GM21576 (cell line): ENCODE measurements around the gene NCOA3.

ENCODE experiments used
- ATAC-seq: cut with Tn5 transposase; IDR thresholded peaks from one replicate; pipeline ENCODE4 v1.9.1; 2021; ENCODE audit warnings: mild to moderate bottlenecking, moderate library complexity; ENCODE audit not compliant: unreplicated experiment

NCOA3 gene

DNA sequence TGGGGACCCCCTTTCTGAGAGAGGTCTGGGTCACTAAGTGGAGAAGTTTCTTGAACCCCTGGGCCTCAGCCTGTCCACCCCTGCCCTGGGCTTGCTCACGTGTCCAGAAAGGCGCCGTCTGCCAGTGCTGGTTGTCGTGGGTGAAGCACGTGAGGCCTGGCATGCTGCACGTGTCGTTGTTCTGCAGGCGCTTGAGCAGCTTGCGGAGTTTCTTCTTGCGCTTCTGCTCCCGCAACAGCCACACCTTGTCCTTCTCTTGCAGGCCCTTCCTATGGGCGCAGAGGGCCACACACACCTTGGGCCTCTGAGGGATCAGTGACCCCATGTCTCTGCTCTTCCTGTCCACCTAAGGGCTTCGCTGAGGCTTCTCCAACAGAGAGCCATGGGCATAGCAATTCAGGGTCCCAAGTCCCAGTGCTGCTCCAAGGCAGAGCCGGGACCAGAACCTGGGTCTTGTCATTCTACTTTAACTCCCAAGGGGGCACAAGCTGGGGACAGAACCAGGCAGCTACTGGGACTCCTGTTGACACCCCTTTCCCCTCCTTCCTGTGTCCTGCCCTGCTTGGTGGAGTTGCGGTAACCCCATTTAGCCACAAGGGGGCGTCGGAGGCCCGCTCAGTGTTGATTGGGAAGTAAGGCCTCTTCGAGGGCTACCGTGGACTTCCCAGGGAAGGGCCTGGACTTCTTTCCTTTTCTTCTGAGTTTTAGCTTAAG is 161.8 kb downstream of the NCOA3 start:
- no peak for ATAC-seq

DNA sequence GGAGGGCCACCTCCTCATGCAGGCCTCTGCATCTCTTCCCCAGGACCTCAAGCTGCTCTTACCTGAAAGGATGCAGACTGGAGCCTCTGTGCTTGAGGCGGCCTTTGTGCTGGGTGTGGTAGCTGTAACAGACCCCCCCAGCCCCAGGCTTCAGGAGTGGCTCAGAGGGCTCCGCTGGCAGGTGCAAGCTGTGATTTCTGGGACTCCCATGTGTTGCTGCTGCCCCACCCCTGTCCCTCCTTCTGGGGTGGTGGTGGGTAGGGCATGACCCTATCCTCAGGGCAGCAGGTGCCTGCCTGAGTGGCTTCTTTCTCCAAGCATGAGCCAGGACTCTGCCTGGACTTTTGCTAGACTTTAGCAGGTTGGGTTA is 162.4 kb downstream of the NCOA3 start:
- no peak for ATAC-seq

DNA sequence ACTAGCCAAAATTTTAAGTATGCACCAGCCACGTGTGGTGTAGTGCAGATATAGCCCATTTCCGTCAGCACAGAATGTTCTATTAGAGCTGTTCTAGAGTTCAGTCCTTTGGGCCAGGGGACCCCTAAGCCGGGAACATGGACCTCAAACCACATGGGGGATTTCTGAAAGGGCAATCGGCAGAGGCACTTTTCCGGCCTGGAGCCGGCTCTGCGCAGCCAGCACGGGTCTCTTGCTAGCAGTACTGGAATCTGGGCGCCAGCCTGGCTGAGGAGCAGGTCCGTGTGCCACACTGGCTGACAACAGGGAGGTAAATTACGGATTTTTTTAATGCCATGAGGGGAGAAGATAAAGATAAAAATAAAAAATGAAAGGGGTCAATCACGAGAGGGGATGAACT is 163.1 kb downstream of the NCOA3 start:
- ATAC-seq = no peak

DNA sequence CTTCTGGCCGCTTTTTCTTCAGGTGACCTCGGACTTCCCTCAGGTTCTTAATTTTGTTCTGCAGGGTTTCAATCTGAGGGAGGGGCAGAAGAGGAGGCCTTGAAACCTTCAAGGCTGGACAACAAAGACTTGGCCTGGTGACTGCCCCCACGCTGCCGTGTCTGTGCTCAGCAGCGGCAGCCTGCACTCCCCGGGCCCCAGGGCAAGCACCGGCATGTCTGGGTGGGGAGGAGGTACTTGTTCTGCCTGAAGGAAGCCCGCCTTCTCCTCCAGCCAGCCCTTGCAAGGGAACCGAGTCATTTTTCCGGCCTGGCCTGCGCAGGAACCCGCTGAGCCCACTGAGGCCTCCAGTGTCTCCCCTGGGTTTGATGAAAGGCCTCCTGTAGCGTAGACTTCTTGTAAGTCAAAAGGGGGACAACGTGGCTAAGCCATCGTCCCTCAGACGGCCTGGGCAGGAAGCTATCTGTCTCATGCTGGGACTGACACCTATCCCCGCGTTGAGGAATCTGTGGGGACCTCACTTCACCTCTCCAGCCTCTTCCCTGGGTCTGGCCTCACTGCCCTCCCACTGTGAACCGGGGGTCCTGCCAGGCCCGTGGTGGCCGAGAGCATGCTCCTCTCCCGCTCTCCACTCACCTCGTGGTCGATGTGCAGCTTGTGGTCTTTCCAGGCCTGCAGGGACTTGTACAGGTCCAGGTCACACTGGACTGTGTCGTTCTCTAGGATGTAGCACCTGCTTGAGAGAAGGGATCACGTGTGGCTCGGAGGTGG is 163.7 kb downstream of the NCOA3 start:
- no peak for ATAC-seq

DNA sequence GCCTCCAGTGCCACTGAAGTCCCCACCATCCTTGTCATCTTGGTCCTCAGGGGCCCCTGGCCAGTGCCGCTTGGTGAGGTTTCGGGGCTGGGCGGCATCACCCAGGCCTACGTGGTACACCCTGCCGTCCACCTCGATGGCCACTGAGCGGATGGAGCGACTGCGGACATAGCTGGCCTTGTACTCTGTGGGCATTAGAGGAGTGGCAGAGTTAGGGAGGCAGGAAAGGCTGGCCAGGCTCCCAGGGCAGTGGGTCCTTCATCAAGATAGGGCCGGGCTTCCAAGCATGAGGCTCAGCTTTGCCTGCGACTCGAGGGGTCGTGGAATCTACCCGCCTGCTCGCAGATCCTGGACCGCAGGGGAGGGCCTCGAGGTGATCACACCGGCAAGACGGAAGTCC is 164.6 kb downstream of the NCOA3 start:
- no peak for ATAC-seq

DNA sequence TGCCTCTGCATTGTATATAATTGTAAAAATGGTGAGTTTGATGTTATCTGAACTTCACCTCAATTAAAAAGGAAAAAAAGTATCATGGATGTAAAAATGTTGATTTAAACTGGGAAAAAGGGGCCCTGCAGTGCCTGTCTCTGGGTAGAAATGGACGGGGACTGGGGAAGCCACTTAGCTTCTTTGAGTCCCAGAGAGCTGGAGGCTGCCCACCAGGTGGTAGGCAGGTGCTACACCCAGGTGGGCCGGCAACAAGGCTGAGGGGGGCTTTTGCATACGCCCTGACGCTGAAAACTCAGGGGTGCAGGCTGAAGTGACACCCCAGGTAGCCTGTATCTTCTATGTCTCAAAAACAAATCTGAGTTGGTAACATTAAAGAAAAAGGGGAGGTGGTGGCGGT is 165.4 kb downstream of the NCOA3 start:
- ATAC-seq = no peak

DNA sequence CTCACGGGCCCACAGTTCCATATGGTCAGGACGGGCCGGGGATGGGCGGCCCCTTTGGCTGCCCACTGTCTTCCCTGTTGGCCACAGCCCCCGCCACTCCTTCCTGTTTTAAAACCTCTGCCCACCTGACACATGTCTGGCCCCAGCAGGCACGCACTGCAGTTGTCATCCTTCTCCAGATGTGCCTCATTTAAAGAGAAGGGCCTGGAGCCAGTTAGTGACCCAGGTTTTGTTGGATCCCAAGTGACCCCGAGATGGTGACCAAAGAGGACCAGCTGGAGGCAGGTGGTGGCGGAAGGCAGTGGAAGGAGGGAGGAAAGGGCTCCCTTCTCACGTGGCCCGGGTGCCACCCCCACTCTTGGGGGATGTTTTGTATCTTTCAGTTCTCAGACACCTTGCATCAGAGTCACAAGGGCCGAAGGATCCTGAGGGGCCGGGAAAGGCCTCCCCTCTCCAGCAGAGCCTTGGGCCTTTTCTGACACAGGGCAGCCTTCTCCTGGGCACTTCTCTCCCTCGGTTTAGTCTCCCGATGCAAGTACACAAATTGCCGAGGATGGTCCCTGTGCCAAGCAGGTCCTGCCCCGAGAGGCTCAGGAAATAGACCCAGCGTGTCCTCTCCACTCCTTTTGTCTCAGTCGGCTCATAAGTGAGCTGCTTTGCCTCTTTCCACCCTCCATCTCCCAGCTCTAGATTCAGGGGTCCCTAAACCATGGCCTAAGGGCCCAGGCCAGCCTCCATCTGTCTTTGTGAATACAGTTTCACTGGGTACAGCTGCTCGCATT is 166.0 kb downstream of the NCOA3 start:
- ATAC-seq = no peak

DNA sequence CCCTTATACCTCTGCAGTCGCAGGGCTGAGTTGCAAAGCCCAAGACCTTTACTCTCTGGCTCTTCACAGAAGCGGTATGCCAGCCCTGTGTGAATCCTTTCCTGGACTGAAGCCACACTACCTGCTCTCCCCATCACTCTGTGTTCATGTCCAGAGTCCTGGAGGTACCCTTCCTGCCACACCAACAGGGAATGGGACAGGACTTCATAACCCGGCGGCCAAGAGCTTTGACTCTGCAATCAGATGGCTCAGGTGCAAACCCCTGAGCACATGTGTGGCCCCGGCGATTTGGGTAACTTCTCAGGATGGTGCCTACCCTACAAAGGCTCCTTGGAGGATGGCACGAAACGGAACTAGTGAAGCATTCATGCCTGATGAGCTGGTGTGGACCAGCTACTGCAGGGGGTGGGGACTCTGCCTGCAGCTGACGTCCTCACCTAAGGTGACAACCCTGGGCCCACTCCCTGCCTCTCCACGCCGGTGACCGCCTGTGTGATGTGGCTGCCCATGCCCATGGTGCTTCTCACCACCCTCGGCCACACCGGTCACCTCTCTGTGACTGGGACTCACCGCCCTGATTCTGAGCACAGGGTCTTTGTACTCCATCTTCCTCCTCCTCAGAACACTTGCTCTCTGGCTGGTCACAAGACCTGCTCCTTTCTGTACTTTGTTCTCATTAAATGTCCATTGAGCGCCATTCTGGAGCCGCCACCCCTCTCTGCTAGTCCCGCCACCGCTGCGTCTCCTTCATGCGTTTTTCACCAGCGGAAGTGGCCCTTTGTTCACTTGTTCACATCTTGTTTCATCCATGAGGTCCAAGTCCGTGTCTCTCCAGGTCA is 166.8 kb downstream of the NCOA3 start:
- ATAC-seq = no peak

DNA sequence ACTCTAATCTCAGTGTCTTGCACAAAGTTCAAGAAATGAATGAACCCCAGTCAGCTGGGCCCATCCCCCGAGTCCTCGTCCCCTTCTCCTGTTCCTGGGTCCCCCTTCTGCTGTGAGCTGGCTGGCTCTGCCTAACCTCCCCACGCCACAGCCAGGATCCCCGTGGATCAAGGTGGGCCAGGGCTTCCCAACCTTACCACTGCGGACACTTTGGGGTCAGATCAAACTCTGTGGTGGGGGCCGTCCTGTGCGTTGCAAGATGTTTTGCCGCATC is 167.4 kb downstream of the NCOA3 start:
- no peak for ATAC-seq

DNA sequence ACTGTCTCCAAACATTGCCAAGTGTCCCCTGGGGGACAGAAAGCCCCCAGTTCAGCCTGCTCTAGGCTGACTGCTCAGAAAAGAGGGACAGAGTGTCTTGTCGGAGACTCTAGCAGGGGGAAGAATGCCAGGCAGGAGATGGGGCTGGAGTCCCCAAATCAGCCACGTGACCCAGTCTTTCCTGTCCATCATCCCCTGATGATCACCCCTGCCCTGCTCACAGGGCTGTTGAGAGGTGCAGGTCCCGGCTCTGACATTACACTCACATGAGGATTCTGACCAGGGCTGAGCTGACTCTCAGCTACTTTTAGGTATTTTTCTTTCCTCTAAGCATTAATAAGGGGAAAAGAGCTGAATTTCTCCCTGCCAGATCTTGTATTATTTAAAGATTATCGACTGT is 167.8 kb downstream of the NCOA3 start:
- no peak for ATAC-seq

DNA sequence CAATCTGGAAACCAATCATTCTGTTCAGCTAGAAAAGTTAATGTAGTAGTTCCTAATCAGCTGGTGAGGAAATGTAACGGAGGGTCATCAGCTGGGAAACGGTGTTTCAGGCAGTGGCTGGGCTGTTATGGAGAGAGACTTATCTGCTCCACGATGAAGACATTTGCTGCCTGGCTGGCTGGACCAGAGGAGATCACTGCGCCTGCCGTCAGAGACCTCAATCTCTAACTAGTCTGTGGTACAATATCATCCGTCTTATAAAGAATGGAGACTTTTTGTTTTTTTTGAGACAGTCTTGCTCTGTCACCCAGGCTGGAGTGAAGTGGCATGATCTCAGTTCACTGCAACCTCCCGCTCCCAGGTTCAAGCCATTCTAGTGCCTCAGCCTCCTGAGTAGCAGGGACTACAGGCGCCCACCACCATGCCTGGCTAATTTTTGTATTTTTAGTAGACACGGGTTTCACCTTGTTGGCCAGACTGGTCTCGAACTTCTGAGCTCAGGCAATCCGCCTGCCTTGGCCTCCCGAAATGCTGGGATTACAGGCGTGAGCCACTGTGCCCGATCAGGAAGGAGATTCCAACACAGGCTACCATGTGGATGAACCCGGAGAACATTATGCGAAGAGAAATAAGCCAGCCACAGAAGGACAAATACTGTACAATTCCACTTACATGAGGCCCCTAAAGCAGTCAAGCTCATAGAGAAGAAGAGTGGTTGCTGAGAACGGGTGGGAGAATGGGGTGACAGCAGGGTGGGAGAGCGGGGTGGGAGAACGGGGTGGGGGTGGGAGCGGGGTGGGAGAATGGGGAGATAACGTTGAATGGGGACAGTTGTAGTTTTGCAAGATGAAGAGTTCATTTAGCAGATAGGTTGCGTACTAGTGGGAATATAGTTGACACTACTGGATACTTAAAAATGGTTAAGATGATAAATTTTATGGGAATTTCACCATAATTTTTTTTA is 168.5 kb downstream of the NCOA3 start:
- ATAC-seq = no peak

DNA sequence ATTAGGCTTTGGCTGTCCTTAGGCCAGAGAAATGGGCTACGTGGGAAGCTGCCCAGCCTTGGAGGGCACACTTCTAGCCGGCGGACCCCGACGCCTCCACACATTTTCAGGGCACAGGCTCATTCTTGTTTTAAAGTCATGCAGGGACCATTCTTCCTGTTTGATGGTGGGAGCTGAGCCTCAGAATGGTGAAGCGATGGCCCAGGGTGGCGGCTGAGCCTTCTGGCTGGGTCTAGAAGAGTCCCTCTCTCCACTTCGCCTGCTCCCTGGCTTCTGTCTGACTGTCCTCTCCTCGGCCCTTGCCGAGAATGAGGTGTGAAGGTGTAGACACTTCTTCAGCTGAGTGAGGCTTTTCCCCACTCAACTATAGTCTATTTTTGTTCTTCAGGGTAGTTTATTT is 169.2 kb downstream of the NCOA3 start:
- no peak for ATAC-seq

DNA sequence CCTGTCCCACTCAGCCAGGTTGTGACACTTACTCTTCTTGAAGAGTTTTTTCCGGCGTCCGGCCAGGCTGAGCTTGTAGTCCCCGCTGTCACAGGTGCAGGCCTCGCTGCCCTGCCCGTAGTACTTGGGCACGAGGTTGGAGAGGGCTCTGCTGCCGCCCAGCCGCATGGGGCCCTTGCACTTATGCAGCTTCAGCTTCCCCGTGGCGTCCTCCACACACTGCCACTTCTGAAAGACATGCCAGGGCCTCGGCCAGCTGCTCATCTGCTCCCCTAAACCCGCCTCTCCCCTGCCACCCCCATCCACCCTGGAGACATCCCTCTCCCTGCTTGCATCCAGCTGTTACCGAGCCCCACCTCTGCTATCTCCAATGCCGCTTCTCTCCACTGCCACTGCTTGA is 170.5 kb downstream of the NCOA3 start:
- ATAC-seq = no peak

DNA sequence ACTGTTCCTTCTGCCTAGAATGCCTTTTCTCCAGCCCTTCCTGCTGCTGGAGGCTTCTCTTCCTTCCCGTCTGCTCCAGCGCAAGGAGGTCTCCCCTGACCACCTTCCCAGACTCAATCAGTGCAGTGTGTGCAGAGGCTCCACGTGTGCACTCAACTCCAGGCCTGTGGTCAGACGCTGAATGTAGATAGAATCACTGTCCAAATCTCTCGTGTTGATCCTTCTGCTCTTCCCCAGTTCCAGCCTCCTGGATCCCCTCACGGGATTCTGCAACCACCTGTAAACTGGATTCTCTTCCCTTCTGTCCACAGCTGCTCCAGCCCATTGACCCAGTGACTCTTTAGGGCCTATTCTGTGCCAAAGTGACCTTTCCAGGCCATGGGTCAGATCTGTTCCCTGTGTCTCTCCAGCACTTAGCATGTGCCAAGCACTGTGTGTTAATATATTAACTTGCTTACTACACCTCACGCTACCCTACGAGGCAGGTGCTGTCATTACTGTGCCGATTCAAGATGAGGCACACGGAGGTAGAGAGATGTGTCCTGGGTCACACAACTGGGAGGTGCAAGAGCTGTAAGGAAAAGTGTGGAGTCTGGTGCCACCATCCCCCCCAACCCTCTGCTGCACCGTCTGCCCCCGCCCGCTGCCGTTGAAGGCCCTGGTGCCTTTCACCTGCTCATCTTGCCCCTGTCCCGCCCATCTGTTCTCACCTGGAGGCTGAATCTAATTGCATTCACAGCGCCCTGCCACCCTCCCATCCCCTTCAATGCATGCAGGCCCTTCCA is 171.4 kb downstream of the NCOA3 start:
- ATAC-seq = no peak

DNA sequence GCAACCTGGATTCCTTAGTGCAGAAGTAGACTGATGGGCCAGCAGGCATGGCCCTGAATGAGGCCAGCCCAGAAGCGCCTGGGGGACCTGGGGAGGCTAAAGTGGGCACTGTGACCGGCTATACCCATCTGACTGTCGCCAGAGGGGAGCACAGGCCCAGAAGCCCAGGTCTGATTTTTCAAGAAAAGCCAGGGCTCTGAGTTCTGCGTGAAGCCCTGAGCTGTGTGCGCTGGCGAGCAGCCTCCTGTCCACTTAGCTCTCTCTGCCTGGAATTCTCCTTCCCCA is 171.9 kb downstream of the NCOA3 start:
- no peak for ATAC-seq

DNA sequence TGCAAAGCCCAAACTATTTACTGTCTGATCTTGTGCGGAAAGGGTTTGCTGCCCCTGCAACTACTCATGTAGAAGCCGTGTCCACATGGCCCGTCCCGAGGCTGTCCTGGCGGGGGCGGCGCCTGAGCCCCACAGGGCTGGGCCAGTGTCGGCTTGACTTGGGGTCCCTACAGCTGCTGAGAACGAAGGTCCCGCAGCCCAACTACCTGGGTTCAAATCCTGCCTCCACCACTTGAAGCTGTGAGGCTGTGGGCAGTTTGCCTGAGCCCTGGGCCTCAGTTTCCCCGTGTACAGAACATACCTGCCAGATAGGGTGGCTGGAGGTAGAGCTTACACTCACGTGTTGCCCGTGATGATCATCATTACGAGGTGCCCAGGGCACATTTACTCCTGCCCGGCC is 172.5 kb downstream of the NCOA3 start:
- ATAC-seq = no peak

DNA sequence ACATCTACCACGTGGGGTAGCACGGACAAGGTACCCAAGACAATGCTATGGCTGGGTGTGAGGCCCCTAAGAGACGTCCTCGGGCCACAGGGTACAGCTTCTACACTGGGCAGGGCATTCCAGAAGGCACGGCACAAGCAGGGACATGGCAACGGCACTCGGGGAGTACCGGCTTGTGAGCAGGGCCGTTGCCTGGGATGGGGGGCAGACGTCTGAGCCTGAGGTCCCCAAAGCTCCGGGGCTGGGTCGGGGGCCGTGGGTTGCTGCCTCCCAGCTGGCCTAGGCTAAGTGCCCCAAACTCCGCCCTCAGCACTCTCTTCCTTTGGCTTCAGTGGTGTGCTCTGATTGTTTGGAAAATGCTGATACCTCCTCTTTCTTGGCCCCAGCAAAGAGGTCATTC is 173.0 kb downstream of the NCOA3 start:
- ATAC-seq = no peak

DNA sequence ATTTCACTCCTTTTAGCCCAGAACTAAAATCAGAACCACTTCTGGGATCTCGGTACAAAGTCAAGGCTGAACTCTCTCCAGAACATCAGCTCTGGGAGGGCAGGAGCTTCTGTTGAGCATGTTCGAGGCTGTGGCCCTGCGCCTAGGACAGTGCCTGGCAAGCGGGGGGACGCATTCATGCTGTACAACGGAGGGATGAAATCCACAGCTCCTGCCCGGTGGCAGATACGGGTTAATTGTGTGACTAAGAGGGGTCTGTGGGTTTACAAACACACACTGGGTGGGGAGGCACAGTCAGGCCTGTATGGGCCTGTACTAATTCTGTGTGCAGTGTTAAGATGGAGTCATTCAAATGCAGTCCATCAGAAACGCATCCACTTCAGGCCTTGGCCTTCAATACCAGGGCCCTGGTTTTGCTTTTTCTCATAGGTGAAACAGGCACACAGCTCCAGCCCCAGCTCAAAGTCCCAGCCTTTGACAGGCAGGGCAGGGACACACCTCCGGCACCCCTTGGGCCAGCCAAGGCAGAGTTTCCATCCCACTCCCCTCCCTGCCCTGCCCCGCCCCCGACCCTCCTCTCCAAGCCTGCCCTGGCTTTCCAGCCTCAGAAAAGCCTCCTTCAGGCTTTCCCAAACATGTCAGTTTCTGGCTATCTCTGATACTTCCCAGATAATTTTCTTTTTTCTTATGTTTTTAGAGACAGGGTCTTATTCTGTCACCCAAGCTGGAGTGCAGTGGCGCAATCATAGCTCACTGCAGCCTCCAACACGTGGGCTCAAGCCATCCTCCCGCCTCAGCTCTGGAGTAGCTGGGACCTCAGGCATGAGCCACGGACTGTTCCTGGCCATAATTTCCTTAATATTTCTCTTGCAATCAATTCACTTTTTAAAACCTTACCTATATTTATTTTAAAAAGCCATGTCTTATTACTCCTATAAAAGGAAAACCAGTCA is 173.8 kb downstream of the NCOA3 start:
- no peak for ATAC-seq
